Myocyte (in vitro differentiated cells): ENCODE data around the gene MAN2A1. TPM values are rescaled to one million over a fixed set of nuclear protein-coding genes. Genes with fewer than 3 reads are reported as not detected.

Source experiments
- DNase-seq: peaks from one replicate; pipeline ENCODE4 v3.0.0-alpha.2; 2012; ENCODE audit warnings: low read depth
- total RNA-seq: library from RNA; depleted of rRNA; stranded (reverse); fragments of >200 nt; gene quantifications from 2 replicates; pipeline ENCODE4 v1.2.3, GENCODE V29; 2014

MAN2A1 gene
- total RNA-seq, 1 donor from 2014 or later, result 84.9 TPM

- DNase-seq, result no peak
These were observed 15.9 kb downstream of the MAN2A1 start for GRCh38 chr5:109705596-109705995.

DNA sequence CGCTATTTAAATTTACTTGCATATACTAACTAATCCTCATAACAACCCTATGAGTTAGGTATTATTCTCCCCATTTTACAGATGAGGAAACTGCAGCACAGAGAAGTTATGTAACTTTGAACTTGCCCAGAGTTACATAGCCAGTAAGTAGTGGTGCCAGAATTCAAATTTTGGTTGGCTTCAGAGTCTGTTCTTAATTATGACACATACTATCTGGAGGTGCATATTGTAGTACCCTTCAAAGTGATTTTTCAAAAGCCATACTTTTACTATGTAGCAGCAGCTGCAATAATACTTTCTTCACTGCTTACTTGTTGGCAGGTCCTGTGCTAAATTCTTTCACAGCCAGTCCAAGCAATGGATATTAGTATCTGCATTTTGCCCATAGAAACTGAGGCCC, 16.4 kb downstream of the MAN2A1 start:
- no peak for DNase-seq

DNA sequence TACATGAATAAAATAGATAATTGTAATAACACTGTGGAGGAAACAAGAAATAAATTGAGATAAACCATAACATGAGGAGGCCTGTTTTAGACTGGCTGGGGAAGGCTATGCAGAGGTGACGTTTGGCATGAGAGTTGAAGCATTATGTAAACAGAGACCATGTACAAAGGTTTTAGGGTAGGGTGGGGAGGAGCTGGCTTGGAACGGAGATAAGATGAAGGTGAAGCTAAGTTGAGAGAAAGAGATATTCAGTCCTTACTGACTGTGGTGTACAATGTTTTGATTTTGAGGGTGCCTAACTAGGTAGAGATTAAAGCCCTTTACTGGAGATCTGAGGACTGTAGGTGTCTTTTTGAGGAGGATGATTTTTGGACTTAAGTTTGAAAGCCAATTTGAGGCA, 17.8 kb downstream of the MAN2A1 start:
- no peak for DNase-seq

- DNase-seq, result no peak
These were observed 19.1 kb downstream of the MAN2A1 start for GRCh38 chr5:109708813-109709212.

GRCh38 chr5:109709225-109709624, 19.5 kb downstream of the MAN2A1 start:
- no peak for DNase-seq

GRCh38 chr5:109711673-109712072, 21.9 kb downstream of the MAN2A1 start:
- no peak for DNase-seq

DNA sequence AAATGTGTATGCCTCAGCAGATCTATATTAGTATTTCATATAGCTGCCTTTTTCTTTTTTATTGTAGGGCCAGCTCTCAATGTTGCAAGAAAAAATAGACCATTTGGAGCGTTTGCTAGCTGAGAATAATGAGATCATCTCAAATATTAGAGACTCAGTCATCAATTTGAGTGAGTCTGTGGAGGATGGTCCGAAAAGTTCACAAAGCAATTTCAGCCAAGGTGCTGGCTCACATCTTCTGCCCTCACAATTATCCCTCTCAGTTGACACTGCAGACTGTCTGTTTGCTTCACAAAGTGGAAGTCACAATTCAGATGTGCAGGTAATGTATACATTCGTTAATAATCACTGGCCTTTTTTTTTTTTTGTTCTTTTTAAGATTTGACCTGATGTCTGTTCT, 23.7 kb downstream of the MAN2A1 start:
- DNase-seq, result peak; percentile 40

DNA sequence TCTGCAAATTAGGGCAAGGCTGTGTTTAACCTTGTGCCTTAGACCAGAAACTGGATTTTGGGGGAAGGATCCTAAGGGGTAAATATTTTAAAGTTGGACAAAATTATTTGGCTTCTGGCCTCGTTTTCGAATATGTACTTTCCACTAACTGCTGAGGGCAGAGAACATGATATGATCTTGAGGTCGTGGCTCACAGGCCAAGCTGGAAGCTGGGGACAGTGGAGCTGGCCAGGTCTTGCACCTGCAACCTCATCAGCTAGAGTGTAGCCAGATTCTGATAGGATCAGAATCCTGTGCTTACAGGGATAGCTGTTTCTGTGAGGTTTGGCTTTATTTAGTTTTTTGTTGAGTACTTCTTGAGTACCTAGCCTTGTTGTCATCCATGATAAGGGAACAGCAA, 24.9 kb downstream of the MAN2A1 start:
- DNase-seq, result no peak

GRCh38 chr5:109718216-109718615, 28.5 kb downstream of the MAN2A1 start:
- no peak for DNase-seq

- DNase-seq, result no peak
These were observed 28.9 kb downstream of the MAN2A1 start for GRCh38 chr5:109718632-109719031.

GRCh38 chr5:109719978-109720377, 30.3 kb downstream of the MAN2A1 start:
- DNase-seq, result no peak

- DNase-seq, result no peak
These were observed 32.0 kb downstream of the MAN2A1 start for GRCh38 chr5:109721741-109722140.

DNA sequence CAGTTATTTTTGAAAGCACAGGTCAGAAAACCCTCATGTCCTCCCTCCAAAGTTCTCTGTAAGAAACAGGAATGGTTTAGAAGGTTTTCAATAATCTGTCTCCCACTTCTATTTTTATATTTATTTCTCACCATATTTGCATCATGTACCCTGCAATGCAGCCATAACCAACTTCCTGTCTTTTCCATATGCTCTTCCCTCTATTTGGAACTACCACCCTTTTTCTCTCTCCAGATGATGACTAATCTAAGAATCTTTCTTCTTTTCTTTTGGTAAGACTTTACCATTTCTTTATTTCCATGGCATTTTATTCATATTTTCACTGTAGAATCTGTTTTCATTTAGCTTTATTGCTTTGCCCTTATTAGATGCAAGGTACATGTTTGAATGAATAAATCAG, 33.9 kb downstream of the MAN2A1 start:
- no peak for DNase-seq

GRCh38 chr5:109725135-109725534, 35.4 kb downstream of the MAN2A1 start:
- no peak for DNase-seq

DNA sequence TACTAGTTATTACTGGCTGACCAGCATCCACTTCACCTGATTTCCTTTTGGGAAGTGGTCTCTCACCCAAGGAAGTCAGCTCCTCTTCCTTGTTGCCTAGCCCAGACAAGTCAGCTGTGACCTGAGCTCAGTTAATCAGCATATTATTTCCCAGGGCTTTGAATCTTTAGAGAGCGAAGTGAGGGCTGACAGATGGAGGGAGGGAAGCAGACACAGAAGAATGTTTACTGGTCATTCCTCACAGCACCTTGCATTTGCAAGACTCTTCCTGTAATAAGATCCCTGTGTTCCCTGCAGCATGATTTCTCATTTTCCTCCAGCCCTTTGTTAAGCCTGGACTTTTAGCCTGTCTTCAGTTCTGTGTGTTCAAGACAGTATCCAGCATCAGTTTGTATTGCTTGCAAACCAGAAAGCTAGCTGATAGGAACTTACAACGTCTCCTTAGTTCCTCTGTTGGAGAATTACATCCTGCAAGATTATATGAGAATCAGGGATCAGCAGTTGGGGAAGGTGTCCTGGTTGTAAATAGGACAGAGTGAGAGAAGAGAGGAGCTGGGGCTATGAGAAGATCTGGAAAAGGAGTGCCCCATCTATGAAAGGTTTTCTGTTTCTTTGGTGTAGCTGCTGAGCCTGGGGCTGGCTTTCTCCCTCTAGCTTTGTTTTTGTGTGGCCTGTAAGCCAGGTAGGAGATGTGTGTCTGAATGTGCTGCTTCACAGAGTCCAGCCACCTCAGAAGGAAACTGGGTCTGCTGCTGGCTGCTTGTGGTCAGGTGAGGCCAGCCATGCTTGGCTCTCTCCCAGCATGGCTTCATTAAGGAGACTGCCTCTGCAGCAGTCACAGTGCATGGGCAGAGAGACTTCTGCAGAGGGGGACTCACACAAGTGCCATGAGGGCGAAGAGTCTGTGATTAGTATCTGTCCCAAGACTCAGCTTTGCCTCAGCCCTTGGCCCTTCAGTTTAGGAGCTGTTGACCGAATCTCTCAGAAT, 50.3 kb downstream of the MAN2A1 start:
- peak; percentile 49 for DNase-seq

GRCh38 chr5:109740966-109741365, 51.2 kb downstream of the MAN2A1 start:
- DNase-seq, result no peak

DNA sequence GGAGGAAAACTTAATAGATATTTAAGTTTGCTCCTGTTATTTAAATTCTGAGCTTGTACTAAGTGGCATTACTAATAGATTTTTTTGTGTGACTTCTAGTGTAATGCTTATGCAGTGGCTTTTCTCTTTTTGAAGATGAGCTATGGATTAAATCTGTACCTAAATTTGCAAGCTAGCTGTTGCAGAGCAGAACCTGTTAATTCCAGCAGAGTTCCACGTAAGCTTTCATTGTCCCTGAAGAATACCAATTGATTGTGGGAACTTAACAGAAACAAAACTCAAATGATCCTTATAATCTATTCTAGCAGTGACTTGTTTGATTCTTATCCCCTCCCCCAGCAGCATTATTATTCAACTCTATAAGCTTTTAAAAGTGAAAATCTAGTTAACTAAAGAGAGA, 51.7 kb downstream of the MAN2A1 start:
- DNase-seq, result no peak

- no peak for DNase-seq
These were observed 53.4 kb downstream of the MAN2A1 start for GRCh38 chr5:109743041-109743531.

DNA sequence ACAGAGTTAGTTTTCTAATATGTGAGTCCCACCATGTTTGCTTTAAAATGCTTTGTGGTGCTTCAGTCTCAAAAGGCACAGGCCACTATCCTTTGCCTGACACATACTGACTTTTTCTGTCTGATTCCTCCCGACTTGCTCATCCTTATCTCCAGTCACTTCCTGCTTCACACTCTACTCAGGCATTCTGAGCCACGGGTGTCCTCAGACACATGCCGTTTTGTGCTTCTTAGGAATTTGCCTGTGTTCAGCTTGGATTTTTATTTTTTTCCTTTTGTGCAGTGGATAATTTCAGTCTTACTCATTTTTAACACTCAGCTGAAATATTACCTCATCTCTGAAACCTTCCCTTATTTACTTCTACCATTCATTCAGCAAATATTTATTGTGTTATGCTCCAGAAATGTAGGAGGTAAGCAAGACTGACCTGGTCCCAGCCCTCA, 54.1 kb downstream of the MAN2A1 start:
- peak; percentile 75 for DNase-seq

- DNase-seq, result no peak
These were observed 54.5 kb downstream of the MAN2A1 start for GRCh38 chr5:109744261-109744660.

DNA sequence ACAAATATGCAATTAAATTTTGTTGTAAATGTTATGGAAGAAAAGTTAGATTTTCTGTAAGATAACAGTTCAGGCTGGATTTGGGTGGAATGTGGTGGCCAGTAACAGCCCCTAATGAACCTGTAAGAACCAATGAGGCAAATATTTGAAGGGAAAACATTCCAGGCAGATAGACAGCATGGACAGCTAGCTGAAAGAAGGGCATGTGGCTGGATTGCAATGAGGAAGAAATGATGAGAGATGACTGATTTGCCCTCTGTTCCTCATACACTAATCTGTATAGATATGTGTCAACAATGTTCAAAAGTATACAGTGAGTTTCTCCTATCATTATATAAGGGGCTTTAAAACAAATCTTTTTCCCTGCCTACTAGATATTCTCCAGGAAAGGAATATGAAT, 58.8 kb downstream of the MAN2A1 start:
- DNase-seq, result no peak

GRCh38 chr5:109750463-109750862, 60.7 kb downstream of the MAN2A1 start:
- DNase-seq, result no peak

GRCh38 chr5:109753279-109753678, 63.6 kb downstream of the MAN2A1 start:
- no peak for DNase-seq
